Small intestine (tissue), 7 donors: ENCODE measurements around the gene BRD4. TPM values are rescaled to one million over a fixed set of nuclear protein-coding genes. Genes with fewer than 3 reads are reported as not detected.
A peak's percentile ranks its signal among the peaks of the same experiment; 100 is the strongest.
"Not testable (repeated sequence)": the region's sequence is repeated elsewhere in the genome, so short reads cannot be mapped to it uniquely, and the experiment has no call there.

Experiments
- DNase-seq, 2 donors: peaks; one replicate each; pipeline versions ENCODE4 v3.0.0 to v3.0.0-alpha.2; 2013
- FAIRE-seq: peaks from 2 replicates; lab custom pipeline; 2012; peaks lifted over from hg19 to GRCh38; lab: Jason Lieb, UNC
- H3K27ac ChIP-seq, 3 donors: one replicate each; pipeline ENCODE4 v1.5.1; 2013; ENCODE audit warnings: low read length in 2 of 3, mild to moderate bottlenecking in 2 of 3, control low read depth in 1 of 3, inconsistent platforms in 1 of 3, low read depth in 1 of 3, moderate library complexity in 1 of 3
- H3K27me3 ChIP-seq, 3 donors: one replicate each; pipeline ENCODE4 v1.6.1; 2013; ENCODE audit warnings: low read length in 3 of 3, inconsistent platforms in 1 of 3; ENCODE audit not compliant: control insufficient read depth in 3 of 3, insufficient read depth in 3 of 3
- H3K36me3 ChIP-seq, 3 donors: one replicate each; pipeline ENCODE4 v1.6.1; 2013; ENCODE audit warnings: low read length in 3 of 3, inconsistent platforms in 1 of 3, low read depth in 1 of 3, mild to moderate bottlenecking in 1 of 3, moderate library complexity in 1 of 3; ENCODE audit not compliant: control insufficient read depth in 3 of 3, insufficient read depth in 2 of 3
- H3K4me1 ChIP-seq, 3 donors: one replicate each; pipeline ENCODE4 v1.6.1; 2013; ENCODE audit warnings: low read length in 2 of 3, inconsistent platforms in 1 of 3, low read depth in 1 of 3, mild to moderate bottlenecking in 1 of 3, moderate library complexity in 1 of 3; ENCODE audit not compliant: control insufficient read depth in 3 of 3, insufficient read depth in 2 of 3
- H3K4me3 ChIP-seq, 3 donors: one replicate each; pipeline ENCODE4 v1.5.1; 2013; ENCODE audit warnings: low read length in 3 of 3, control low read depth in 1 of 3, inconsistent platforms in 1 of 3, low read depth in 1 of 3, mild to moderate bottlenecking in 1 of 3, moderate library complexity in 1 of 3
- H3K9me3 ChIP-seq, 2 donors: one replicate each; pipeline ENCODE4 v1.6.1; 2013; ENCODE audit warnings: low read depth in 1 of 2, low read length in 1 of 2; ENCODE audit not compliant: control insufficient read depth in 2 of 2, insufficient read depth in 1 of 2
- WGBS, 3 donors: extraction: QIAGEN DNeasy Blood & Tissue Kit; methylation state at CpG; one replicate each; pipeline ENCODE4 v1.1.7; 2013; 5-methylcytosine and 5-hydroxymethylcytosine counted together
- polyA plus RNA-seq, 4 donors: library from polyadenylated mRNA; stranded (reverse) in 3 of 4; unstranded in 1 of 4; fragments of 200-250 nt in 3 of 4; fragments of 120-200 nt in 1 of 4; gene quantifications; one replicate each; pipeline versions ENCODE4 v1.2.1 to v1.2.3, GENCODE V29; 2013
- donor health status: healthy with polysubstance abuse.
- donor health status: control.
- donor health status: control.
- donor health status: Bipolar disorder and iron deficiency.
- donor health status: healthy.

Gene BRD4
- polyA plus RNA-seq, 4 donors, result 15.7 to 41.4 (median 24.7) TPM

DNA sequence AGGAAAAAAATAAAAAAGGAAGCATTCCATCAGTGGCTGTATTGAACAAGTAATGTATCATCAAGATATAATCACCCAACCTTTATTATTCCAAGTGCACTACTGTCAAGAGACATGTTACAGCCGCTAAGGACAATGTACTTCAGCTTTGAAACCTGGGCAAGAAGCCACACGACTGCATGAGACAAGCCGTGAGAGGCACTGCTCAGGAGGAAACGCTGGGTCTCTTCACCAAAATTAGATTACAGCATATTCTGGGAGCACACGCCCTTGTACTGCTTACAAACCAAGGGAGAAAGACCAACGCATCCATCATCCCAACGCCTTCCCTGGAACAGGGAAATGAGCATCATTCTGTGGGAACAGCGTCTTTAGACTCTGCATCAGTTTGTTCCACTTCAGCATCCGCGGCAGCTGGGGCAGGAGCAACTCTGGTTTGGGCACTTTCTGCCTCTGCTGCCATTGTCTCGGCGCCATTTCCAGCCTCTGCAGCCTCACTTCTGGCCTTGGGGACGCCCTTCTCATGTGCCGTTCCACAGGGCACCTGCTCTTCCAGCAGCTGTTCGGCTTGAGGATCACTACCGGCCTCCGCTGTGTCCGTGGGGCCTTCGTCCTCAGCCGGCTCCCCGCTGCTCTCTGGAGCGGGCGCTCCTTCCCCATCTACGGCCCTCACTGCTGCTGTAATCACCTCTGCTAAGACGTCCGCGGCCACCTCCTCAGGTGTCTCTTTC is 22.4 kb upstream of the BRD4 start:
- H3K4me1 ChIP-seq, result no peaks in the 10 kb centered on the region
- no peak for DNase-seq
- no peak overlapping the region for H3K4me3 ChIP-seq
- peaks cover 17 to 63% (median 19%) of the 10 kb centered on the region in 3 donors for H3K36me3 ChIP-seq
- no peak for FAIRE-seq
- WGBS, 3 donors, result 86 to 89% (median 89%) methylated on average over 27 of the region's 27 CpGs
- H3K27me3 ChIP-seq, result no peaks in the 10 kb centered on the region
- H3K9me3 ChIP-seq, result no peaks in the 10 kb centered on the region
- no peak overlapping the region for H3K27ac ChIP-seq

DNA sequence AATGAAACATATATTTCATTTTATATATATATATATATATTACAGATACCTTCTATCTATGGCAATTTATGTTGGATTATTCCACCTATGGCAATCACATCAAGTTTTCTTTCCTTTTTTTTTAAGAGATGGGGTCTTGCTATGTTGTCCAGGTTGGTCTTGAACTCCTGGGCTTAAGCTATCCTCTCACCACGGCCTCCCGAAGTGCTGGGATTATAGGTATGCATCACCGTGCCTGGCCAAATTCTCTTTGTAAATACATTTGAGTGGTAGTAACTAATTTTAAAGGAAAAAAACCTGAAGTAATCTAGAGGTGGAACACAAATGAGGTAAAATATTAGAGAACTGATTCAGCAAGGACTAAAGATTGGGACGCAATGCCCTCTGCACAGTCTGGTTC is 21.6 kb upstream of the BRD4 start:
- peaks cover 17 to 57% (median 17%) of the 10 kb centered on the region in 3 donors for H3K36me3 ChIP-seq
- no peaks in the 10 kb centered on the region for H3K9me3 ChIP-seq
- 60 to 89% (median 87%) methylated on average over 4 of the region's 4 CpGs for WGBS, 3 donors
- no peak for FAIRE-seq
- no peaks in the 10 kb centered on the region for H3K27me3 ChIP-seq
- H3K4me1 ChIP-seq, result no peaks in the 10 kb centered on the region
- no peak for DNase-seq
- H3K27ac ChIP-seq, result no peak overlapping the region
- no peak overlapping the region for H3K4me3 ChIP-seq

DNA sequence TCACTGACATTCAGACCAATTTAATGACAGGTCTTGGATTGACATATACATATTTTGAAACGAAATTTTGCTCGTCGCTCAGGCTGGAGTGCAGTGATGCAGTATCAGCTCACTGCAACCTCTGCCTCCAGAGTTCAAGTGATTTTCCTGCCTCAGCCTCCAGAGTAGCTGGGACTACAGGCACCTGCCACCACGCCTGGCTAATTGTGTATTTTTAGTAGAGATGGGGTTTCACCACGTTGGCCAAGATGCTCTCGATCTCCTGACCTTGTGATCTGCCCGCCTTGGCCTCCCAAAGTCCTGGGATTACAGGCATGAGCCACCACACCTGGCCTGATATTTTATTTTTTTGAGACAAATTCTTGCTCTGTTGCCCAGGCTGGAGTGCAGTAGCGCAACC is 20.2 kb upstream of the BRD4 start:
- not testable (repeated sequence) for FAIRE-seq, H3K9me3 ChIP-seq, H3K27ac ChIP-seq, H3K4me1 ChIP-seq, DNase-seq, H3K27me3 ChIP-seq, H3K4me3 ChIP-seq
- H3K36me3 ChIP-seq, result peaks cover 7 to 45% (median 8%) of the 10 kb centered on the region in 3 donors
- 89 to 91% (median 89%) methylated on average over 8 of the region's 8 CpGs for WGBS, 3 donors

DNA sequence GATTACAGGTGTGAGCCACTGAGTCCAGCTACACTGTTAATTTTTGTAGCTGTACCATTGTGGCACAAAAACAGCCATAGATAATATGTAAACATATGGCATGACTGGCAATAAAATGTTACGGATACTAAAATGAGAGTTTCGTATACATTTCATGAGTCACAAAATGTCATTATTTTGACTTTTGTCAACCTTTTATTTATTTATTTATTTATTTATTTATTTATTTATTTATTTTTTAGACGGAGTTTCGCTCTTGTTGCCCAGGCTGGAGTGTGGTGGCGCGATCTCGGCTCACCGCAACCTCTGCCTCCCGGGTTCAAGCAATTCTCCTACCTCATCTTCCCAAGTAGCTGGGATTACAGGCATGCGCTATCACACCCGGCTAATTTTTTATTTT is 9.0 kb upstream of the BRD4 start:
- not testable (repeated sequence) for H3K9me3 ChIP-seq, H3K4me3 ChIP-seq, H3K27ac ChIP-seq, H3K27me3 ChIP-seq, DNase-seq, H3K4me1 ChIP-seq, FAIRE-seq
- H3K36me3 ChIP-seq, result peaks cover 0 to 14% (median 0%) of the 10 kb centered on the region in 3 donors
- 96 to 97% (median 97%) methylated on average over 11 of the region's 11 CpGs for WGBS, 3 donors

DNA sequence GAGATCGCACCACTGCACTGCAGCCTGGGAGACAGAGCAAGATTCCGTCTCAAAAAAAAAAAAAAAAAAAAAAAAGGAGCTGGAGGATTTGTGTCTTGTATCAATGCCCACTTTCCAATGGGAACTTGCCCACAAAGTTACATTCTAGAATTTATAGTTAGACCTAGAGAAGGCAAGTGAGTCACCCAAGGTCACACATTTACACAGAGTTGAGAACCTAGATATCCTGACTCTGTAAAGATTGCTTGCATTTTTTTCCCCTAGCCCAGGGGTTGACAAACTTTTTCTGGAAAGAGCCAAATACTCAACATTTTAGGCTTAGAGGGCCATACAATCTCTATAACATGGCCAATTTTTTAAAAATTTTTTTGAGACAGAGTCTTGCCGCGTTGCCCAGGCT is 7.7 kb upstream of the BRD4 start:
- no peaks in the 10 kb centered on the region for H3K4me1 ChIP-seq
- 96 to 99% (median 98%) methylated on average over 4 of the region's 4 CpGs for WGBS, 3 donors
- DNase-seq (no peak), FAIRE-seq (no peak)
- H3K4me3 ChIP-seq, result no peak overlapping the region
- peaks cover 0 to 7% (median 0%) of the 10 kb centered on the region in 3 donors for H3K36me3 ChIP-seq
- H3K27ac ChIP-seq, result no peak overlapping the region
- H3K9me3 ChIP-seq, result no peaks in the 10 kb centered on the region
- H3K27me3 ChIP-seq, result no peaks in the 10 kb centered on the region

DNA sequence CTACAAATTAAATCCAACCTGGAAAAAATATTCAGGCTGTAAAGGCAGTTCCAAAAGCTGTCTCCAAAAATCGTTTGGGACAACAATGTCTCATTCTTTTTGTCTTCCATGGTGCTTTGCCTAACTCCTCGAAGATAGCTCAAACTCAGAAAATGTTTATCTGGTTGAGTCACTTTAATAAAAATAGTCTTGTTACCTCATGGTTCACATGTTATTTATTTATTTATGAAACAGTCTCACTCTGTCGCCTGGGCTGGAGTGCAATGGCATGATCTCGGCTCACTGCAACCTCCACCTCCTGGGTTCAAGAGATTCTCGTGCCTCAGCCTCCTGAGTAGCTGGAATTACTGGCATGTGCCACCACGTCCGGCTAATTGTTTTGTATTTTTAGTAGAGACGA is 4.9 kb upstream of the BRD4 start:
- DNase-seq, result no peak
- no peak overlapping the region for H3K27ac ChIP-seq
- no peaks in the 10 kb centered on the region for H3K27me3 ChIP-seq
- no peaks in the 10 kb centered on the region for H3K9me3 ChIP-seq
- peaks cover 0 to 6% (median 0%) of the 10 kb centered on the region in 3 donors for H3K4me1 ChIP-seq
- no peak overlapping the region for H3K4me3 ChIP-seq
- H3K36me3 ChIP-seq, result peaks cover 0 to 7% (median 0%) of the 10 kb centered on the region in 3 donors
- WGBS, 3 donors, result 80 to 87% (median 87%) methylated on average over 8 of the region's 8 CpGs
- no peak for FAIRE-seq

DNA sequence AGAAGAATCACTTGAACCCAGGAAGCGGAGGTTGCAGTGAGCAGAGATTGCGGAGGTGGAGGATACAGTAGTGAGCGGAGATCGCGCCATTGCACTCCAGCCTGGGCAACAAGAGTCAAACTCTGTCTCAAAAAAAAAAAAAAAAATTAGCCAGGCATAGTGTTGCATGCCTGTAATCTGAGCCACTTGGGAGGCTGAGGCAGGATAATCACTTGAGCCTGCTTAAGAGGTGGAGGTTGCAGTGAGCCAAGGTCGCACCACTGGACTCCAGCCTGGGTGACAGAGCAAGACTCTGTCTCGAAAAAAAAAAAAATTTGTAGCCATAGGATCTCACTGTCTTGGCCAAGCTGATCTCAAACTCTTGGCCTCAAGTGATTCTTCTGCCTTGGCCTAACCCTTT is 3.7 kb upstream of the BRD4 start:
- H3K27ac ChIP-seq, H3K4me1 ChIP-seq, DNase-seq, H3K27me3 ChIP-seq, H3K4me3 ChIP-seq, H3K36me3 ChIP-seq, H3K9me3 ChIP-seq, FAIRE-seq: not testable (repeated sequence)
- WGBS, 3 donors, result 82 to 88% (median 87%) methylated on average over 7 of the region's 7 CpGs

DNA sequence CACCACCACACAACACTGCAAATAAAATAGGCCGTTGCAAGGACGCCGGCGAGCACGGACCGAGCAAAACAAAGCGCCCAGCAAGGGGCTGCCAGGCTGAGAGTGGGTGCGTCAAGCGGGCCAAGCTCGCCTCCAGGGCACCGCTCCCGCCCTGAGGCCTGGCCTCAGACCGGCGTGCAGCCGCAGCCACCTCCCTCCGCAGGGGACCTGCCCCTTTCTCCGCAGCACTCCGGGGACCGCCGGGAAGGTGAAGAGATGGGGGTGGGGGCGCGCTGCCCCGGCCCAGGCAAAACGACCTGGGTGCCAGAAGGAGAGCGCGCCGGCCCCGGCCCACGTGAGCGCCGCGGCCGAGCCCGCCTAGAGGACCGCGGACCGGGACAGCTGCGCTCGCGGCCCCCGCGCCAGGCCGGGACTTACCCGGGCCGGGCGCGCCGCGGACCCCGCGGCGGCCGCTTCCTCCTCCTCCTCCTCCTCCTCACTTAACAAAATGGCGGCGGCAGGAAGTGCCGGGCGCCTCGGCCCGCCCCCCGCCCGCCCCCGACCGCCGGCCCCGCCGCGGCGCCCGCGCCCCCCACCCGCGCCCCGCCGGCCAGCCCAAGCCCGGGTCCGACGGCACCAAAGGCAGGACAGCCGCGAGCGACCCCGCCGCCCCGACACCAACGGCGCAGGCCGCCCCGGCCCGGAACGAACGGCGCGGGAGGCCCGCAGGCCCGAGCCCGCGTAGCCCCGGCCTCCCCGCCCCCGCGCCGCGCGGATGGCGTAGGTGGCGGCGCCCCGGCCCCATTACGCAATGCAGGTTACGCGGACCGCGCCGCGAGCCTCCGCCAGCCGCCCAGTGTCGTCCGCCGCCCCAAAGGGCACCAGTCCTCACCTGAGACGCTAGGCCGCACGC is 674 bp downstream of the BRD4 start:
- no peaks in the 10 kb centered on the region for H3K36me3 ChIP-seq
- WGBS, 3 donors, result 0 to 1% (median 0%) methylated on average over 17 to 122 of the region's 122 CpGs
- no peaks in the 10 kb centered on the region for H3K9me3 ChIP-seq
- H3K4me3 ChIP-seq, result peak overlapping the region; percentile 69 to 100 (median 87)
- H3K4me1 ChIP-seq, result peaks cover 7 to 15% (median 14%) of the 10 kb centered on the region in 3 donors
- DNase-seq (peak; percentile 54 to 82), FAIRE-seq (no peak)
- H3K27me3 ChIP-seq, result no peaks in the 10 kb centered on the region
- peak overlapping the region; percentile 72 to 98 (median 94) for H3K27ac ChIP-seq
